ENCODE results near the gene VRTN.
"Not testable (repeated sequence)": the region's sequence is repeated elsewhere in the genome, so short reads cannot be mapped to it uniquely, and the experiment has no call there.

The VRTN gene

DNA sequence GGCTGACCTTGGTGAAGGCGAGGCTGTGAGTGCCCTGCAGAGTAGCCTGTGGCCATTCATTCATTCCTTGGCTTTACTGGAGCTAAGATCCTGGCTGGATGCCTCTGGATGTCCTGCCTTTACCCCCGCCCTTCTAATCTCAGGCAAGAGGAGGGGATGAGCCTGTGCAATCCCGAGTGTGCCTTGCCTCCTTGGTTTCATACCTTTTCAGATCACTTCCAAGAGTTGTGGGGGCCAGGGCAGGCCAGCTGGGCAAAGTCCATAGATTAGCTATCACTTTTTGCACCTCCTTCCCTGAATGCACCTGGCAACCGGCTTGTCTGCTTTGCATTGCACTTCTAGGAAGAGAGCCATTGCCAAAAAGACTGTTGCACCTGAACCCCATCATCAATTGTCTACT lies 1.5 kb downstream of the VRTN start:
- no peak for DNase-seq (ENCODE audit: low spot score)

DNA sequence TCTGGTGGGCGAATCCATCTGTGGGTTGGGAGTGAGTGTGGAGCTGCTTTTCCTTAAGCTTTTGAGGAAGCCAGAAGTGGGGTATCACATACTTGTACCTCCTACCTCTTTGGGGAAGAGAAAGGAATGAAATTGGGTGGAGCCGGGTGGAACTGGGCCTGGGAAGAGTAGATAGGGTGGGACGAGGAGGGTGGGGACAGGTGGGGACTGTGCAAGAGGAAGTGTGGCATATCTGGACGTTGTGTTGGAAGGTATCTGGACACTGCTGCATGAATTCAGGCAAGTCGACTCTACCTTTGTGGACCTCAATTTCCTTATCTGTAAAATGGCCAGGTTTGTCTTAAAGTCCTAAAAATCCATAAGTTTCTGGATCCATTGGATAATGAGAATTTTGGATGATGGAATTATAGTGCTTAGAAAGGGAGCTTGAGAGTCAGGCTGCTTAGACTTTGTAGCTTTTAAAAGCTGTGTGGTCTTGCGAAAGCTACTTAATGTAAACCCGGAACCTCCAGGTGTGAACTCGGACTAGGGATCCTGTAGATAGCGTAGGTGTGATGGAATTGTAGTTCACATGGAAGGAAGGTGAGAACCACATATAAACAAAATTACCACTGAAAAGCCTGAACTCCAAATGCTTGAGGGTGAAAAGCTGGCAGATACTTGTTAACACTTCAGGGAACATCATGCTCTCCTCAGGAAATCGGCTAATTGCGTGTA lies 2.1 kb downstream of the VRTN start:
- no peak for DNase-seq (ENCODE audit: low spot score)

GRCh38 chr14:74350928-74351323 lies 2.7 kb downstream of the VRTN start:
- DNase-seq (ENCODE audit: low spot score): no peak

DNA sequence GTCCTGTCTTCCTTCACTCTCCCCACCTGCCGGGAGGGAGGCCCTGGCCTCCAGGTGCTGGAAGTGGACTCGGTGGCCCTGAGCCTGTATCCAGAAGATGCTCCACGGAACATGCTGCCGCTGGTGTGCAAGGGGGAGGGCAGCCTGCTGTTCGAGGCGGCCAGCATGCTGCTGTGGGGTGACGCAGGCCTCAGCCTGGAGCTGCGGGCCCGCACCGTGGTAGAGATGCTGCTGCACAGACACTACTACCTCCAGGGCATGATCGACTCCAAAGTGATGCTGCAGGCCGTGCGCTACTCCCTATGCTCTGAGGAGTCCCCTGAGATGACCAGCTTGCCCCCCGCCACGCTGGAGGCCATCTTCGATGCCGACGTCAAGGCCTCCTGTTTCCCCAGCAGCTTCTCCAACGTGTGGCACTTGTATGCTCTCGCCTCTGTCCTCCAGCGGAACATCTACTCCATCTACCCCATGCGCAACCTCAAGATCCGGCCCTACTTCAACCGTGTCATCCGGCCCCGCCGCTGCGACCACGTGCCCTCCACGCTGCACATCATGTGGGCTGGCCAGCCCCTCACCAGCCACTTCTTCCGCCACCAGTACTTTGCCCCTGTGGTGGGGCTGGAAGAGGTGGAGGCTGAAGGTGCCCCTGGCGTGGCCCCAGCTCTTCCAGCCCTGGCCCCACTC lies 8.8 kb downstream of the VRTN start:
- DNase-seq (ENCODE audit: low spot score): no peak

GRCh38 chr14:74357585-74357984 lies 9.3 kb downstream of the VRTN start:
- DNase-seq (ENCODE audit: low spot score): no peak

- no peak for DNase-seq (ENCODE audit: low spot score)
Observed at GRCh38 chr14:74358176-74358829, 10.0 kb downstream of the VRTN start.

GRCh38 chr14:74360163-74360562 lies 11.9 kb downstream of the VRTN start:
- DNase-seq (ENCODE audit: low spot score): no peak

DNA sequence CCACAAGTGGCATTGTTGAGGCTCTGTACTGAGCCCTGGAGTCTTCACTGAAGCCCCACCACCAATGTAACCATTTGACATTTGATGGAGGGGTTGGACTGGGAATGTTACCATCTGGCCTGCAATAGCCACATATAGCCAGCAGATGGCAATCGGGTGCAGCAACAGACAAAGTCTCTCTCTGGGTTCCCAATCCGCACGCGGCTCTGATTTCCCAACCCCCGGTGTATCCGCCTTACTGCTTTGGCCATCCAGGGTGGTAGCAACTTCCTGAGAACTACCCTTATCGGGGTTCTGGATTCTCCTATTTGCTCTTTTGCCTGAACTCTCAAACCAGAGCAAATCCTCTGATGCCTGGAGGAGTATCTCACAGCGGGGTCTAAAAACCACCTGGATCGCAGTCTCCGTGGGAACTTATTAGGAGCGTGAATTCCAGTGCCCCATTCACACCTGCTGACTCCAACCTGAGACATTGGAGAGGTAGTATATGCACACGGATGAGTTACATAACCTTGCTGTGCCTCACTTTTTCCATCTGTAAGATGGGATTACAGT lies 14.2 kb downstream of the VRTN start:
- DNase-seq (ENCODE audit: low spot score): peak; percentile 78

DNA sequence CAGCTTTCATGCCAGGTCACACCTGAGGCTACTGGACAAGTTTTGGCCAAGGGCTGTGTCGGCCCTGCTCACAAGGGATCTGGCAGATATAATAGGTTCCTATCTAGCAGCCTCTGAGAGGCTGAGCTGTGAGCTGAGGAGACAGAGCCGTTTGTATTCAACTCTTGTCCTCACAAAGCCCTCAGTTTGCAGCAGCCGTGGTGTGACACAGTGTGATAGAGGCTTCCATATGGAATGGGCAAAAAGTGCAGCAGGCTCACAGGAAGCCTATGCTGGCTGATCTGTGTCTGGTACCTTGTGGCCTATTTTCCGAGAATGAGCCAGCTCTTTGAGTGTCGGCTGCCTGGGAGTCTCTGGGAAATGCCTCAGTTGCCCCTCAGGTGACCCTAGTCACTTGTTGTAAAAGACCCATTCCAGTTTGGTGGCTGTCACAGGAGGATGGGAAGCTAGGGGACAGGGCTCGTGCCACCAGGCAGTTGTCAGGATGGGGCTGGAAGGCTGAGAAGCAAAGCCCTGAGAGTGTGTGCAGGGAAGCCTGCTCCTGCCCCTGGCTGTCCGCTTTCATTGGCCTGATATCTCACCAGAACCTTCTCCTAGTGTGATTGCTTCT lies 16.1 kb downstream of the VRTN start:
- DNase-seq (ENCODE audit: low spot score): no peak

- DNase-seq (ENCODE audit: low spot score): no peak
Observed at GRCh38 chr14:74368026-74368425, 19.8 kb downstream of the VRTN start.

DNA sequence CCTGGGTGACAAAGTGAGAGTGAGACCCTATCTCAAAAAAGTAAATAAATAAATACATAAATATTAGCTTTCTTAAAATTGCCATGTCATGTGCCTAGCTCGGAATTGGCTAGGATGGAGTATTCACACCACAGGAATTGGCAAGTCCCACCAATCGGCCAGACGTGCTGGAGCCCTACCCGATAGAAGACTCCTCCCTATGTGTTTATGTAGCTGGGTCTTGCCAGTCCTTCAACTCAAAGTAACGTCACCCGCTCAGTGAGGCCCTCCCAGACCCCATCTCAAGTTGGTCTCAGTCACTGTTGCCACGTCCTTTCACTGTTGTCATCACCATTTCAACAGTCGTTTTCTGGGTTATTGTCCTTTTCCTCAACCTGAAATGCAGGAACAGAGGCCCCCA lies 20.2 kb downstream of the VRTN start:
- no peak for DNase-seq (ENCODE audit: low spot score)

DNA sequence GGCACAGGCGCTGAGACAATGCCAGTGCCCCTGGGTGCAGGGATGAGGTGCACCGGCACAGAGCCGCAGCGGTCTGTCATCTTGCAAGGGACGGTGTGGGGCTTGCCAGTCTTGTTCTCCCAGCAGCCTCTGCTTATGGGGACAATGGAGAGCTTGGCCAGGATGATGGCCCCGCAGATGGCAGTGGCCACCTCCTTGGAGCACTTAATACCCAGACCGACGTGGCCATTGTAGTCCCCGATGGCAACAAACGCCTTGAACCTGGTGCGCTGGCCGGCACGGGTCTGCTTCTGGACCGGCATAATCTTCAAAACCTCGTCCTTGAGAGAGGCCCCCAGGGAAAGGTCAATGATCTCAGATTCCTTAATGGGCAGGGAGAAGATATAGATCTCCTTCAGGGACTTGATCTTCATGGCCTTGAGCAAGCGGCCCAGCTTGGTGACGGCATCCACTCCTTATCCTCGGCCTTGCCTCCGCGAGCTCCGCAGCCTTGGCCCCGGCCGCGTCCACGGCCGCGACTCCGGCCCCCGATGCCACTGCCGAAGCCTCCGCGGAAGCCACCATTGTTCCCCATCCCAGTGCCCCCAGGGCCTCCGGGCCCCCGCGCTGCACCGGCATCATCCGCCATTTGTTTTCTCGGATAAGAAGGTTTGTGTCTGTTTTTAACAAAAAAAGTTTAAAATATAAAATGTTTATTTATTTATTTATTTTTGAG lies 29.9 kb downstream of the VRTN start:
- no peak for DNase-seq (ENCODE audit: low spot score)

GRCh38 chr14:74380172-74380571 lies 31.9 kb downstream of the VRTN start:
- DNase-seq (ENCODE audit: low spot score): no peak

GRCh38 chr14:74380845-74381244 lies 32.6 kb downstream of the VRTN start:
- no peak for DNase-seq (ENCODE audit: low spot score)

GRCh38 chr14:74381571-74381970 lies 33.3 kb downstream of the VRTN start:
- not testable (repeated sequence) for DNase-seq (ENCODE audit: low spot score)

- DNase-seq (ENCODE audit: low spot score): no peak
Observed at GRCh38 chr14:74382231-74382630, 34.0 kb downstream of the VRTN start.

GRCh38 chr14:74389980-74390379 lies 41.7 kb downstream of the VRTN start:
- no peak for DNase-seq (ENCODE audit: low spot score)

DNA sequence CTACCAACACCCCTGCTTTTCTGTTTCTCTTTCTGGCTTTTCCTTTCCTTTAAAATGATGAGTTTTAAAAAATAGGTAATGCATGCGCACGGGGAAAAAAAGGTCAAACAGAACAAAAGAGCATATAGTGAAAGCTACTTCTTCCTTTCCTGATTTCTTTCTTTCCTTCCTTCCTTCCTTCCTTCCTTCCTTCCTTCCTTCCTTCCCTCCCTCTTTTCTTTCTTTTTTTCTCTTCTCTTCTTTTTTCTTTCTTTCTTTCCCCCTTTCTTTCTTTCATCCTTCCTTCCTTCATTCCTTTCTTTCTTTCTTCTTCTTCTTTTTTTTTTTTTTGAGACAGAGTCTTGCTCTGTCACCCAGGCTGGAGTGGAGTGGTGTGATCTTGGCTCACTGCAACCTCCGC lies 42.2 kb downstream of the VRTN start:
- DNase-seq (ENCODE audit: low spot score): not testable (repeated sequence)

DNA sequence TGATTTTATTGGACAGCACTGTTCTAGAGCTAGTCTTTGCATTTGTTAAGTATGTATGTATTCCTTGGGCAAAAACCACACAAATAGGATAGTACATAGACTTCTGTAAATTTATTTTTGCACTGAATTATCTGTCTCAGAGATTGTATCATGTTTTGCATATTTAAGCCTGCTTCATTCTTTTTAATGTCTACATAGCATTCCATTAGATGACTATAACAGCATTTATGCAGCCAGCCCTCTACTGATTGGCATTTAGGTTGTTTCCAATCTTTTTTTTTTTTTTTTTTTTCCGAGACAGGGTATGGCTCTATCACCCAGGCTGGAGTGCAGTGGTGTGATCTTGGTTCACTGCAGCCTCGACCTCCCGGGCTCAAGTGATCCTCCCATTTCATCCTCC lies 43.2 kb downstream of the VRTN start:
- no peak for DNase-seq (ENCODE audit: low spot score)

DNA sequence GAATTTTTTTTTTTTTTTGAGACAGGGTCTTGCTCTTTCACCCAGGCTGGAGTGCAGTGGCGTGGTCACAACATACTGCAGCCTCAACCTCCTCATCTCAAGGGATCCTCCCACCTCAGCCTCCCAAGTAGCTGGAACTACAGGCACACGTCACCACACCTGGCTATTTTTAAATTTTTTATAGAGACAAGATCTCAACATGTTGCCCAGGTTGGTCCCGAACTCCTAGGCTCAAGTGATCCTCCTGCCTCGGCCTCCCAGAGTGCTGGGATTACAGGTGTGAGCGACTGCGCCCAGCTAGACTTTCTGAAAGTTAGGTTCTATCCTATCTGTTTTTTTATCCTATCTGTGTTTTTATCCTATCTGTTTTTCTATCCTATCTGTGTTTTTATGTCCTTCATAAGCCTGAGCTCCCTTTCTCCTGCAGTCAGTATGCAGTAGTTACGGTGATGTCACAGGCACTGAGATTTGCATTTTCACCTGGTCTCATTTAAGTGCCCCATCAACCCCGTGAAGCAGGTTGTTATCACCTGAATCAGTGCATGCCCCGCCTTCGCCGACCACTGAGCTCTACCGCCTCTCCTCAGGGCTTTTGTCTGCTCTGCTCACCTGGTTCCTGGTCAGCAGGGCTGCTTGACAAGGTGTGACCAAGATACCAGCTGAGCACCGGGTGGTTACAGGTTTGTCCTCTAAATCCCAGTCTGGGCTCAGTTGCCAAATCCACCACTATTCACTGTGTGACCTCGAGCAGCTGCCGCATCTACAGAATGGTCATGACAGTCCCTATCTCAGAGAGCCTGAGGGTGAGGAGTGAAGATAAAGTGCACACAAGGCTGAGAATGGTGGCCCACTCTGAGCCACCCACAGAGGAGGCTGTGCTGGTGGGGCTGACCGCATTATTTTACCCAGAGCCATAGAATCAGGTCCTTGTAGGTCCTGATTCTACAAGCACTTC lies 44.6 kb downstream of the VRTN start:
- no peak for DNase-seq (ENCODE audit: low spot score)

GRCh38 chr14:74394549-74394948 lies 46.3 kb downstream of the VRTN start:
- no peak for DNase-seq (ENCODE audit: low spot score)
